OCI-LY7 (cell line): ENCODE measurements around the gene DUOXA2. TPM values are rescaled to one million over a fixed set of nuclear protein-coding genes. Genes with fewer than 3 reads are reported as not detected.

ENCODE experiments used
- BruUV-seq: library from RNA; stranded (reverse); fragments of 400-500 nt; replicated peaks from 2 replicates; lab custom pipeline; 2021; lab: Mats Ljungman, UMichigan
- CTCF ChIA-PET: fragments of 300-600 bp; sonication (Branson Sonifier 250); formaldehyde crosslinking; loops from one replicate; lab custom pipeline; 2022; ENCODE audit warnings: antibody characterized with exemption; ENCODE audit not compliant: unreplicated experiment; lab: Charles Lee
- POLR2A ChIA-PET: fragments of 300-600 bp; sonication (Branson Sonifier 250); formaldehyde crosslinking; loops from one replicate; lab custom pipeline; 2022; ENCODE audit warnings: antibody characterized with exemption; lab: Charles Lee
- DNase-seq: peaks from one replicate; pipeline ENCODE4 v3.0.0-alpha.2; 2015; ENCODE audit warnings: low spot score
- H2AFZ ChIP-seq: fragments of 200-600 bp; sonication (generic), shearing (Covaris generic); 2 replicates; pipeline ENCODE4 v1.6.1; 2014; ENCODE audit warnings: mild to moderate bottlenecking, antibody characterized with exemption, low read length, moderate library complexity
- H3K27ac ChIP-seq: fragments of 200-600 bp; sonication (generic); 2 replicates; pipeline ENCODE4 v1.5.1; 2014; ENCODE audit warnings: mixed run types, low read depth, mild to moderate bottlenecking, moderate library complexity, low read length, inconsistent platforms; ENCODE audit not compliant: poor library complexity, severe bottlenecking
- H3K36me3 ChIP-seq: fragments of 200-600 bp; sonication (generic); 2 replicates; pipeline ENCODE4 v1.6.1; 2014; ENCODE audit warnings: mild to moderate bottlenecking, antibody characterized with exemption, low read length, moderate library complexity, mixed read lengths; ENCODE audit not compliant: insufficient read depth
- H3K4me1 ChIP-seq: fragments of 200-600 bp; sonication (generic); 2 replicates; pipeline ENCODE4 v1.5.1; 2014; ENCODE audit warnings: mild to moderate bottlenecking, low read length; ENCODE audit not compliant: insufficient read depth, poor library complexity, severe bottlenecking
- H3K4me2 ChIP-seq: fragments of 200-600 bp; sonication (generic); 2 replicates; pipeline ENCODE4 v1.6.1; 2014; ENCODE audit warnings: mild to moderate bottlenecking, low read length
- H3K4me3 ChIP-seq: fragments of 200-600 bp; sonication (generic); 2 replicates; pipeline ENCODE4 v1.5.1; 2014; ENCODE audit warnings: mild to moderate bottlenecking, low read depth, low read length; ENCODE audit not compliant: poor library complexity, severe bottlenecking
- H3K79me2 ChIP-seq: fragments of 200-600 bp; sonication (generic); 2 replicates; pipeline ENCODE4 v1.6.1; 2016; ENCODE audit warnings: low read depth, mild to moderate bottlenecking, low read length, moderate library complexity, mixed read lengths; ENCODE audit not compliant: insufficient read depth
- H3K9me2 ChIP-seq: fragments of 200-600 bp; sonication (generic); 2 replicates; pipeline ENCODE4 v1.6.1; 2016; ENCODE audit warnings: mild to moderate bottlenecking, low read length, mixed read lengths; ENCODE audit not compliant: insufficient read depth
- H3K9me3 ChIP-seq: fragments of 200-600 bp; sonication (generic); 2 replicates; pipeline ENCODE4 v1.6.1; 2014; ENCODE audit warnings: mild to moderate bottlenecking, mixed run types, low read length, mixed read lengths
- H4K20me1 ChIP-seq: fragments of 200-600 bp; sonication (generic); 2 replicates; pipeline ENCODE4 v1.6.1; 2014; ENCODE audit warnings: mild to moderate bottlenecking, antibody characterized with exemption, low read length, moderate library complexity, mixed read lengths; ENCODE audit not compliant: insufficient read depth
- EZH2phosphoT487 ChIP-seq: fragments of 200-600 bp; sonication (generic); IDR thresholded peaks from 2 replicates; pipeline ENCODE4 v1.6.1; 2018; ENCODE audit warnings: low read depth, borderline replicate concordance, mild to moderate bottlenecking, mixed run types, antibody characterized with exemption, low read length, moderate library complexity, mixed read lengths
- intact Hi-C: fragments of 100-400 bp; cut with micrococcal nuclease; formaldehyde crosslinking; loops from one replicate; pipeline ENCODE4 v1.10.0; 2022; ENCODE audit not compliant: unreplicated experiment
- total RNA-seq, 2 experiments: library from RNA; depleted of rRNA in 1 of 2; stranded (reverse); fragments of >200 nt in 1 of 2; shearing (Covaris generic) in 1 of 2; gene quantifications; 2 replicates each; pipeline ENCODE4 v1.2.3, GENCODE V29; 2014 to 2022
- TF ChIP-seq, protein P1 (sequence below): fragments of 200-600 bp; sonication (generic); conservative IDR thresholded peaks from 2 replicates; pipeline ENCODE4 v1.5.1; 2014; ENCODE audit warnings: mild to moderate bottlenecking, antibody characterized with exemption, low read length, moderate library complexity, mixed read lengths

Gene DUOXA2
- total RNA-seq, 2 experiments from 2014 or later = not detected

DNA sequence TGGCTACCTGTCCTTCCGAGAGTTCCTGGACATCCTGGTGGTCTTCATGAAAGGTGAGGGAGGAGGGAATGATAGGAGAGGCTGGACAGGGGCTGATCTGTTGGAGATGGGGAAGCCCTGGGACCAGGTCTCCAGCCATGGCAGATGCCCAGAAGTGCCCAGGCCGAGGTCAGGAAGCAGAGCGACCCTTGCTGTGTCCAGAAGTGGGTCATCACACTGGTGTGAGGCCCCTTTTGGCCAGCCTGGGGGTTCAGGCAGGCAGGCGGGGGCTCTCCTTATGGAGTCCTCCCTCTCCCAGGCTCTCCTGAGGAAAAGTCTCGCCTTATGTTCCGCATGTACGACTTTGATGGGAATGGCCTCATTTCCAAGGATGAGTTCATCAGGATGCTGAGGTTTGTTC is 33.5 kb downstream of the DUOXA2 start:
- H2AFZ ChIP-seq = no peak overlapping the region
- H3K9me3 ChIP-seq = no peaks in the 10 kb centered on the region
- no peaks in the 10 kb centered on the region for H3K9me2 ChIP-seq
- H3K36me3 ChIP-seq = no peaks in the 10 kb centered on the region
- POLR2A ChIA-PET = no interaction called here
- intact Hi-C loops = no loop called here
- H3K27ac ChIP-seq = no peak overlapping the region
- no peak overlapping the region for H3K4me3 ChIP-seq
- H4K20me1 ChIP-seq = no peaks in the 10 kb centered on the region
- no peak for TF ChIP-seq EZH2phosphoT487
- TF ChIP-seq, protein P1, sequence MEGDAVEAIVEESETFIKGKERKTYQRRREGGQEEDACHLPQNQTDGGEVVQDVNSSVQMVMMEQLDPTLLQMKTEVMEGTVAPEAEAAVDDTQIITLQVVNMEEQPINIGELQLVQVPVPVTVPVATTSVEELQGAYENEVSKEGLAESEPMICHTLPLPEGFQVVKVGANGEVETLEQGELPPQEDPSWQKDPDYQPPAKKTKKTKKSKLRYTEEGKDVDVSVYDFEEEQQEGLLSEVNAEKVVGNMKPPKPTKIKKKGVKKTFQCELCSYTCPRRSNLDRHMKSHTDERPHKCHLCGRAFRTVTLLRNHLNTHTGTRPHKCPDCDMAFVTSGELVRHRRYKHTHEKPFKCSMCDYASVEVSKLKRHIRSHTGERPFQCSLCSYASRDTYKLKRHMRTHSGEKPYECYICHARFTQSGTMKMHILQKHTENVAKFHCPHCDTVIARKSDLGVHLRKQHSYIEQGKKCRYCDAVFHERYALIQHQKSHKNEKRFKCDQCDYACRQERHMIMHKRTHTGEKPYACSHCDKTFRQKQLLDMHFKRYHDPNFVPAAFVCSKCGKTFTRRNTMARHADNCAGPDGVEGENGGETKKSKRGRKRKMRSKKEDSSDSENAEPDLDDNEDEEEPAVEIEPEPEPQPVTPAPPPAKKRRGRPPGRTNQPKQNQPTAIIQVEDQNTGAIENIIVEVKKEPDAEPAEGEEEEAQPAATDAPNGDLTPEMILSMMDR = no peak
- no TSS peak for BruUV-seq
- CTCF ChIA-PET = no interaction called here
- no peaks in the 10 kb centered on the region for H3K79me2 ChIP-seq
- H3K4me1 ChIP-seq = no peaks in the 10 kb centered on the region
- H3K4me2 ChIP-seq = no peak overlapping the region
- no peak for DNase-seq

GRCh38 chr15:45148076-45149059 is 34.2 kb downstream of the DUOXA2 start:
- Histone ChIP-seq H3K36me3 (no peaks in the 10 kb centered on the region), H4K20me1 (no peaks in the 10 kb centered on the region), H2AFZ (no peak overlapping the region), H3K4me1 (no peaks in the 10 kb centered on the region), H3K79me2 (no peaks in the 10 kb centered on the region), H3K4me3 (no peak overlapping the region), H3K4me2 (no peak overlapping the region), H3K9me2 (no peaks in the 10 kb centered on the region), H3K27ac (no peak overlapping the region), H3K9me3 (no peaks in the 10 kb centered on the region)
- CTCF ChIA-PET = interaction anchor here (0.6 kb wide), 1 partner anchor 9 kb away, joined by 3 read pairs; no protein-coding TSS in a partner anchor
- BruUV-seq = no TSS peak
- POLR2A ChIA-PET = interaction anchor here (0.6 kb wide), 1 partner anchor 59 kb away, joined by 3 read pairs; no protein-coding TSS in a partner anchor
- TF ChIP-seq, protein P1 = no peak
- no peak for TF ChIP-seq EZH2phosphoT487
- intact Hi-C loops = no loop called here
- no peak for DNase-seq
